Keratinocyte (primary cell): Measurements from ENCODE around the gene CPLANE2.

Source experiments
- CTCF ChIP-seq, 3 experiments: IDR thresholded peaks in 1 of 3; conservative IDR thresholded peaks in 1 of 3; optimal IDR thresholded peaks in 1 of 3; 2 replicates in 2 of 3; 3 replicates in 1 of 3; pipeline versions ENCODE3 to v1.5.1; 2011; ENCODE audit warnings: low read length in 3 of 3, mild to moderate bottlenecking in 3 of 3, moderate library complexity in 2 of 3, control low read depth in 1 of 3, inconsistent platforms in 1 of 3; ENCODE audit not compliant: insufficient read depth in 2 of 3; ENCODE audit errors: extremely low read depth in 1 of 3
- EZH2 ChIP-seq: IDR thresholded peaks from one replicate; pipeline ENCODE4 v1.6.1; 2012; ENCODE audit warnings: inconsistent platforms, mild to moderate bottlenecking, low read length, moderate library complexity

- TF ChIP-seq CTCF (optimal IDR thresholded peaks at IDR 0.05 in 1 of 3, IDR thresholded peaks at IDR 0.05 in 1 of 3, conservative IDR thresholded peaks at IDR 0.05 in 1 of 3; ENCODE audit: extremely low read depth in 1 of 3, insufficient read depth in 2 of 3, low read length in 3 of 3) (no peak), EZH2 (no peak)
Measured at GRCh38 chr1:16205891-16206546, 31.0 kb downstream of the CPLANE2 start.
